Activated effector memory CD4-positive, alpha-beta T cell treated with Interleukin-2 at 50 U/mL for 16 hours (primary cell): ENCODE data around the gene GPATCH8.
A peak's percentile ranks its signal among the peaks of the same experiment; 100 is the strongest.
"Not testable (repeated sequence)": the region's sequence is repeated elsewhere in the genome, so short reads cannot be mapped to it uniquely, and the experiment has no call there.

ENCODE experiments used
- DNase-seq: peaks from one replicate; pipeline ENCODE4 v3.0.0-alpha.2; 2020

GPATCH8 gene

GRCh38 chr17:44503147-44504029 lies at the start of gene GPATCH8:
Gene GPATCH8 (minus strand): TSS chr17:44503406. CDS start chr17:44503370, 36 bp downstream.
- peak; percentile 91 for DNase-seq

- no peak for DNase-seq
Measured at GRCh38 chr17:44552361-44552760, 49.2 kb upstream of the GPATCH8 start.

GRCh38 chr17:44549686-44550085 lies 46.5 kb upstream of the GPATCH8 start:
- no peak for DNase-seq

GRCh38 chr17:44548376-44549230 lies 45.4 kb upstream of the GPATCH8 start:
- DNase-seq: no peak

GRCh38 chr17:44547625-44548267 lies 44.5 kb upstream of the GPATCH8 start:
- no peak for DNase-seq

GRCh38 chr17:44546671-44547606 lies 43.7 kb upstream of the GPATCH8 start:
- DNase-seq: no peak

- DNase-seq: no peak
Measured at GRCh38 chr17:44543905-44544523, 40.8 kb upstream of the GPATCH8 start.

GRCh38 chr17:44543213-44543904 lies 40.2 kb upstream of the GPATCH8 start:
- DNase-seq: no peak

GRCh38 chr17:44541884-44542581 lies 38.8 kb upstream of the GPATCH8 start:
- DNase-seq: no peak

GRCh38 chr17:44540246-44541084 lies 37.3 kb upstream of the GPATCH8 start:
- DNase-seq: no peak

GRCh38 chr17:44539673-44540072 lies 36.5 kb upstream of the GPATCH8 start:
- DNase-seq: no peak

- not testable (repeated sequence) for DNase-seq
Measured at GRCh38 chr17:44537922-44538321, 34.7 kb upstream of the GPATCH8 start.

GRCh38 chr17:44536090-44536953 lies 33.1 kb upstream of the GPATCH8 start:
- DNase-seq: no peak

- DNase-seq: peak; percentile 70
Measured at GRCh38 chr17:44533533-44534246, 30.5 kb upstream of the GPATCH8 start.

- no peak for DNase-seq
Measured at GRCh38 chr17:44530896-44531418, 27.8 kb upstream of the GPATCH8 start.

GRCh38 chr17:44529864-44530263 lies 26.7 kb upstream of the GPATCH8 start:
- DNase-seq: no peak

- no peak for DNase-seq
Measured at GRCh38 chr17:44527954-44528353, 24.7 kb upstream of the GPATCH8 start.
